Activated CD4-positive, alpha-beta T cell treated with anti-CD3 and anti-CD28 coated beads for 1 hour (primary cell): Measurements from ENCODE around the gene FGF14.
"Not testable (repeated sequence)": the region's sequence is repeated elsewhere in the genome, so short reads cannot be mapped to it uniquely, and the experiment has no call there.

Source experiments
- DNase-seq: peaks from one replicate; pipeline ENCODE4 v3.0.0-alpha.2; 2020

Gene FGF14

DNA sequence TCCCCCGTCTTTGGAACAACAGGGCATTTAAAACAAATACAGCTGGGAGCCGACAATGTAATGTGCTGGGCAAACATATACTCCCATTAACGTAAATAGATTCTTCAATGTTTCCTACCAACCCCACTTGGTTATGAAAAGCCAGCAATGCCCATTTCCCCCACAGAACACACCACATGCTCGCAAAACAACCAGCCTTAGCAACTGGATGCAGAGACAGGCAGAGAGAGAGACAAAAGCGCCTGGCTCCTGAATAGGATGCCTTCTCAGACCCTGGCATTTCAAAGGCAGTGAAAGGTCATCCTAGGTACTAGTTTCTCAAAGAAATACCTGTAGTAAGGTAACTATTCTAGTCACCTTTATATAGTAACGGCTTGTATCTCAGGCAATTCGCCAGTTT is 486.5 kb downstream of the FGF14 start:
- no peak for DNase-seq

DNA sequence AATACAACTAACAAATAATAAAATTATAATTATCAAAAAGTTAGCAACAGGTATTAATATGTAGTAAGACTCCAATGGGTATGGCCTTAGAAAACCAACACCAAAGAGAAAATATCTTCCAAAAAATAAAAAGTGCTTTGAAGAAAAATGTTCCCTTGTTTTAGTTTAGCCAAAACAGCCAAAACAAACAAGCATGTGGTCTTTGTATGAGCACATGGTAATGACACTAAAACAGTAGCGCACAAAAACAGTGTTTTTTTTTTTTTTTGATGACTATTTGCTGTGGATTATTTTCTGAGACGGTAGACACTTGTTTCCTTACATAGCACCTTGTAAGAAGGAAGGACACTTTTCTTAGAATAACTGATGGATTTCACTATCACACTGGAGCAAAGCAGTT is 490.1 kb downstream of the FGF14 start:
- no peak for DNase-seq

DNA sequence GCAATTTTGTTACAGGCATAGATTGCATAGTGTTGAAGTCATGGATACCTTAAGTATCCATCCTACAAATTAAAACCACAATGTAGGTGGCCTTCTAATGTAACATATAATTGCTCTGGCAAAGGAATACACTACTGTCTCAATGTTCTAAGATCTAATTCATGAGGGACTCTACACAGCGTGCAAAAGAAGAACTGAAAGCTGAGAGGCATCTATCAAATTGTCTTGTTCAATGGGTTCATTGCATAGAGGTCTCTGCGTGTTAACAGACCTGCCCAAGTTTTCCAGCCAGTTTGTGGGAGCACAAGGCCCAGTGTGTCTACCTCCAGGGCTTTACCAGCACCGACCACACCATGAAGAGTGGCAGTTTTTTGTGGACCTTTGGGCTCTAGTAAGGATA is 498.0 kb downstream of the FGF14 start:
- no peak for DNase-seq

DNA sequence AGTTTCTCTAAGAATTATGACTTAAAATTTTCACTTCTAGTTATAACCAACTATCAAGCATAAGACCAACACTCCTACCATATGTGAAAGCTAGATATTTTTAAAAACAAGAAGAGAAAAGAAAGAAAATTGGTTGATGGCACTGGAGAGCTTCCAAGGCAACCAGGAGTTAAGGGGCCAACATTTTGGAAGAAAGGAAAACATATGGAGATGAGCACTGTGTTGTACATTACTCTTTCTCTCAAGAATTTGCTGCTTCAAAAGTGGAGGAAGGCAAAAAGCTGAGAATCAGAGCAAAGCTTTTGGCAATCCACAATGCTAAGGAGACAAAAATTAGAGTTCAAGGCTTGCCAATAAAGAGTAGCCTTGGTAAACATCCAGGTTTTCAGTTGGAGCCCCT is 503.2 kb downstream of the FGF14 start:
- DNase-seq = no peak

DNA sequence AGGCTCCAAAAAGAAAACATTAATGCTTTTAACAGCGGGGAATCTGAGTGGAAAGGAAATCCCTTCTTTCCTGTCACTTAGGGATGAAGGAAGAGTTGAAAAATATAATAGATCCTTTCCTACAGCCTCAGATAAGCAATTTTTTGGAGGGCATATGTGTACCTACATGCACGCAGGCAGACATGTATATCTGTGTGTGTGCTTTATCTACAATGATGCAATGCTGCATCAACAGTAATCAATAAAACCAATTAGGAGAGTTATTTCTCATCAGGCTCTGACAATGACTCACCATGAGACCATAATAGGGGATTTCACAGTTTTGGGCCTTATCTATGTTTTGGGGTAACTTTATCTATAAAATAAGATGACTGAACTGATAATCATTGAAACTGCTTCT is 505.3 kb downstream of the FGF14 start:
- DNase-seq = no peak

DNA sequence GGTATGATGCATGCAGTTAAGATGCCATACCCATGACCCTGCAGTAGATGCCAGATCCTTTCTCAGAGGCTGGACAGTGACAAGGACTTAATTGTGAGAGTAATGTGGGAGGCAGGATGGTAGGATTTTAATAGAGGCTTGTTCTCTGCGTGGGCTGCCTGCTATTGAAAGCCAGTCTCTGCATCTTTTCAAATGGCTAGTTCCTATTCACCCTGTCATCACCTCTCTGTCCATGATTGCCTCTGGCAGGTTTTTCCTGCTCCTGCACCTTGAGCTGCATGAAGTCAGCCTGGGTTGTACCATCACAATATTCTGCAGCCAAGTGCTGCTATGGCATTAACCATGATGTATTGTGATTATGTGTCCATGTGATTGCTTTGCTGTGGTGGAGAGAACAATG is 508.8 kb downstream of the FGF14 start:
- DNase-seq = no peak

DNA sequence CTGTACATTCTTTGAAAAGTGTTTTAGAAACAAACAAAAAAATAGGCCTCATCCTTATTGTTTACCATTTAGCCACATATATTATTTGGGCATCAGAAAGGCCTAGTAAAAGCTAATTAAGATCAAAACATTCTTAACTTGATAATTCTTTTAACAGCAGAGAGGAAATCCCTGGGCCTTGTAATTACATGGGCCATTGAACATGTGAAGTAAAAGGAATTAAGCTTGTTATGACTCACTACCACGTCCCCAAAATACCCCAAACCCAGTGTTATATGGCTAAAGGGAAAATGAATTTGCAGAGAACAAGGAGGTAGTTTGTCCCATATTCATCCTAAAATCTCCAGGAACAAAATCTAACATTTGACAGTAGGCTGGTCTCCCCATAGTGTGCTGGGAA is 509.6 kb downstream of the FGF14 start:
- no peak for DNase-seq

DNA sequence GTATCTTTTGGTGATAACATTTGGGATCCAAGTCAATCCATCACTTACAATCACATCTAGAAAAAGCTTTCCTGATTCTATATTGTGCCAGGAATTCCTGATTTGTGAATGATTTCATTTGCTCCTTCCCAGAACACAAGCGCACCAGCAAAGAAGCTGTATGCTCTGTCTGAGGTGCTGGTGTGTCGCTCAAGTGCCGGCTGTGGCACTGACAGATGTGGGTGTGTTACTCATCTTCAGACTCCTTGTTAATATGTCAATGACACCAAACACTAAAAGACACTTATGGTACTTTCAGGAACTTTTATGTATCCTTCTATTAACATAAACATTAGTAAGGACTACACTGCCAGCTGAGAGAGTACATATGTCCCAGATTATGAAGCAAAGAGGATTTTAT is 520.3 kb downstream of the FGF14 start:
- DNase-seq = no peak

DNA sequence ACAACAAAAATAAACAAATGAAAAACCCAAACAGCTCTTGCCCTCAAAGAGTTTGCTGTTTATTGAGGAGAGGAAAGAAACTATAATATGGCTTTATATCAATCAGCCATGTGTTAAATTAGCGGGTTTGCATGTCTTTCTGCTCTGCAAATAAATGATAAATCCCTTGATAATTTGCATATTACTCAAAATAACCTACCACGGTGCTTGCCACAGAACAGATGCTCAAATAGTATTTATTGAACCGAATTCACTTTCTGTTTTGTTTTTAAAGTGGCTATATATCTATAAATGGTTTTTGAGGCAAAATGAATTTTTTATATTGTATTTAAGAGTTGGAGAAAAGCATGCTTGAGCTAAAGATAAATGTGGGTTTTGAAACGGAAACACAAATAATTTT is 521.3 kb downstream of the FGF14 start:
- DNase-seq = no peak

DNA sequence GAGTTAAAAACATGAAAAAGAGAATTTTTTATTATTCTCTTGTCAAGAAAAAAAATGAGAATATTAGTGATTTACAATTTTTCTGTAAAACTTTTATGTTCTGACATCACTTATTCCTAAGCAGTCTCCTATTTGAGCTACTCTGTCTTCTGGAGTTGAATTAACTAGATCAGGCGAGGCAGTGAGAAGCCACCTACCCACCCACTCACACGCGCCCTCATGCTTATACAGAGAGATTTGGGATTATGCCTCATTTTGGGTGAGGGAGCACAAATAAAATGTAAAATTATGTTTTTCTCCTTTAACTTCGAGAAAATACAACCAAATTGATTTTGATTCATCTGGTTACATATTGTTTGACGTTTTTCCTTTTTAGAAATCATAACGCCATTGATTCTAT is 524.9 kb downstream of the FGF14 start:
- no peak for DNase-seq

DNA sequence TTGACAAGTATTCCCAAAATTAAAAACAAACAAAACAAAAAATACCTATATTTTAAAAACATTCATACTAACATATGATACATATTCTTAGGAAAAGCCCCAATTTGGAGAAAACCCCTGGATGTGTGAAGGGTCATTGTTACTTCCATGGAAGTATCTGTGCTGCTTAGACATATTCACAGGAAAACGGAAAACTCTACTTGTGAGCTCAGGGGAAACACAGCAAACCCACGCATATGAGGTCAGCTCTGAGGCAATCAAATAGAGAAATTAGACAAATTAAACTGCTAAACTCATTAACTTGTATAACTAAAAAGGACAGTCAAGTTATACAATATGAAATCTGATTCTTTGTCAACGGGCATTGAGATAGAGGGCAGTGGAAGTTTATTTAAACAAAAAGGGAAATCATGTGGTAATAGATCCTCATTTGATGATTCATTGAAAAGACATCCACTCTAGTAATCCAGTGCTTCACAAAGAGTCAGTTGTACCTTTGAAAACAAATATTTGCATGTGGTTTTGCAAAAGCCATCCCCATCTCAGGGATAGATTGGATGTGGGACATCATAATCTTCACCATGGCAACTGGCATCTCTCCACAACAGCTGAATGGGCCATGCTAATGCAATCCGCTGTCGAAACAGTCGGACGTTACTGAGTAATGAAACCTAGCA is 526.0 kb downstream of the FGF14 start:
- no peak for DNase-seq

DNA sequence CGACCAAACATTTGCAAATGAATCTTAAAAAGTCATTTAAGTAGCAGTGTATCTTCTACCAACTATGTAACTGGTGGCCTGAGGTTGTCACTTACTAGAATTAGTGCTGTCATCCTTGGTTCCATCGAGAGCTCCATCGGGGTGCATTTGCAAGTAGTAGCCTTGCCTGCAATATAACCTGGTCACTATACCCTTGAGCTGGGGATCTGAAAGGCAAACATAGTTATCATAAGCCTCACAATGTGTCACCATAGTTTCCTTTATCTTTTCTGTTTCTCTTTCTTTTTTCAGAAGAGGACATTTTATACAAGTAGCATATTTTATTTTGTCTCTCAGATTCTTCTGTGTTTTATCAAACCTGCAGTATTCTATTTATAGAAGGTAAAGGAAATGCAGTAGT is 526.8 kb downstream of the FGF14 start:
- no peak for DNase-seq

DNA sequence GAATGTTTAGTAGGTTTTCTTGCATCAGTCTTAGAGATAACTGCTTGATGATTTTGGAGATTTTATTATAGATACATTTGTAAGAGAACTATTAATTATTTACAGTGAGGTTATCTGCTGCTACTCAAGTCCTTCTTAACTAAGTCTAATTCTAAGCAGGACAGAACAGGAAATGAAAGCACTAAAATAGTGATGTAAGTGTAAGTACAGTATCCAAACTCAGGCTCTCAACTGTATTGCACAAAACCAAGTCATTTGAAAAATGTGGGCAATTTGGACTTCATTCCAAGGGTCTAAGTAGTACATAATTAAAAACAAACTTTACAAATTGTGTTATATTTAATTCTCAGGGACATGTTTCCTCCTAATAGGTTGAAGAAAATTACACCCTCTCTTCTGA is 532.3 kb downstream of the FGF14 start:
- no peak for DNase-seq

DNA sequence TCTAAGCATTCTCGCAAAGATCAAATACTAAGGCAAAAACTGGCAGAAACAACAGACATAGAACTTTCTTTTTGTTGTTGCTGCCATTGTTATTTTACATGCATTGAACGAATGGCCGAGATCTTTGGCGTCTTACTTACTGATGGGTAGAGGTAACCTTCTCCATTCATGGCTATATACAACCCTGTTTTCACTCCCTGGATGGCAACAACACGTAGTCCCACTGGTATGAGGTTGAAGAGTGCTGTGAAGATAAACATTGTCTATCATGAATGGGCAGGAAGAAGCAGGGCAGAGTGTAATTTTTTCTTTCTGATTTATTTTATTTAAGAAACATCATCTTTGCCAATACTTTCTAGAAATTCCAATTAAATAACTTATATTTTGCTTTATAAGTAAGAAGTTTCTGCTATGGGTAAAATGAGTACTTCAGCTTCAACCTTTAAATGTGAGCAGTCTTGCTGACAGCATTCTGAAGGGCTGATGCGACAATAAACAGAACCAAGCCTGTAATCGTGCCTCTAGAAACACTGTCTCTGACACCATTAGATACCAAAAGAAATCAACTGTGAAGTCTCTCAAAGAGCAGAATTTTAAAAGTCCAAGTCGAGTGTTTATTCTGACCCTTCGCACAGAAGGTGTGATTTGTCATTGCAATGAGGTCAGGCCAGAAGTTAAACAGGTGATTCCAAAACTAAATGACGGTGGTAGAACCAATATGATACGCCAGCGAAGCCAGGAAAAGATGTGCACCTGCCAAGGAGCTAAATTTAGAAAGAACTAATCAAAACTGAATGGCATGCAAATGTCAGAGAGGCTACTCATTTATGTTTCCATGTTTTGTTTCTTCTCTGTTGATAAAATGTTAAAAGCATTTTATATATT is 533.0 kb downstream of the FGF14 start:
- no peak for DNase-seq

DNA sequence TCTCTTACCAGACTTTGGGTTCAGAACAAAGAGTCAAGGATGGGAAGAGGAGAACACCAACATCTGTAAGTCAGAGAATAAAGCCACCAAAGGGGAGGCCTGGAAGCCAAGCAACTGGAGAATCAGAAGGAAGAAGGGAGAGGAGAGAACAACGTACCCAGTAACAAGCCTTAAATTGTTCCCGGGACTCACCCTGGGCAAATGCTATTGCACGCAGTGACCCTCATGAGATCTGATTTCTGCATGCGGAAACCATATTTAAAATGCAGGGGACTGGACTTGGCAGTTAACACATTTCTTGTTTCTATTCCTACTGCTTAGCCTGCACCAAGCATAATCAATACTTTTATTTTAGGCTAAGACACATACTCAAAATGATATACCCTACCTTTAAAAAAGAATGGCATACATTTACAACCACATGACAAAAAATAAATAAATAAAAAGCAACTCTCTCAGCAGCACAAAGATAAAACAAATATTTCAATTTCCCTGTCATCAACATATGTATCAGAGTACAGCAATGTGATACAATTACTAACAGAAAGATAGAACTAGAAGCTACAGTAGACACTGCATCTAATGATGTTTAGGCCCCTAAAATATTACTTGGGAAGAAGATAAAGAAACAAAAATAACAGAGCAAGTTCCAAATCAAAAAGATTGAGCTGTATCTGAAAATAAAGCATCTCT is 534.8 kb downstream of the FGF14 start:
- DNase-seq = no peak

DNA sequence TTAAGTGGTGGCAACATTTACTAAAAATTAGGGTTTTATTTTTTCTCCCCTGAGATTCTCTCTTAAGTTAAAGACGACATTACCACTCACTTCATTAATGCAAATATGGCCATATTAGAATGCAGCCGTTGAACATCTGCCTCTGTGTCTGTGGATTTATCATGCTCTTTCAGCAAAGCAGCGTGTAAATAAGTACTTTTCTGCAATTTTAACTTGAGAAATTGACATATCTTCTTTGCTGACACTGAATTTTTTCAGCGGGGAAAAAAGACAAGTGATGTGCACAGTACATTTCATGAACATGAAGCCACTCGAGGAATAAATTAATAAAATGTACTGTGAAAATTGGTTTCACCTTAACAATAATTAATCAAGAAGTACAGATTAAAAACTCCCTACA is 543.0 kb downstream of the FGF14 start:
- DNase-seq = no peak

DNA sequence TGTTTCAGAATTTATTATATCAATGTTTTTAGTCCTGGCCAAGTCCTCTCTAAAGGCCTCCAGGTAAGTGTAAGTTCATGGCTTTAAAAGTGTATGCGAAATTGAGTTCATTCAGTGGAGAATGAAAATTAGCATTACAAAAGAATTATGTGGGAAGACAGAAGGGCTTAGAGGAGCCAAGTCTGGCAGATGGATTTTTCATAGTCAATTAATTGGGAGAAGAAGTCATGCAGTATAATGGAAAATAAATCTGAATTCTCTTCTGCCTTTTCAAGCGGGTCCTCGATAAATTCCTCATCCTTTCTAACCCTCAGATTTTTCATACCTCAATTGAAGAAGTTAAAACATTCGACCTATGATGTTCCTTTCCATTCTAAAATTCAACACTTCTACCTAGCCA is 555.1 kb downstream of the FGF14 start:
- DNase-seq = no peak

DNA sequence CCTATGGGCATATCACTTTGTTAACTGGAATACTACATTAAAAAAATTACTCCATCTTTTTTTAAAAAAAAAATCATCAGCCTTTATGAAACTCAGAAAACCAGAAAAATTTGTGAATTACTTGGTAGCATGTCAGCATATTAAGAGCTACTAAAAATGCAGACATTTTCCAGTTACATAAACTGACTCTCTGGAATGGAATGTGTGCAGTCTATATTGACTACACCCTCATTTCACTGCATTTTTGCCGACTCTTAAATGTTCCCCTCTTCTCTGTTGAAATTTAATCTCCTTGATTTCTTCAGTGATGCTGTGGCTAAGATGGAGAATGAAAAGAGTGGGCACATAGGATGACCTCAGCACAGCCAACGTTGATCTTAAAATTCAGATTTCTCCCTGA is 555.6 kb downstream of the FGF14 start:
- no peak for DNase-seq

DNA sequence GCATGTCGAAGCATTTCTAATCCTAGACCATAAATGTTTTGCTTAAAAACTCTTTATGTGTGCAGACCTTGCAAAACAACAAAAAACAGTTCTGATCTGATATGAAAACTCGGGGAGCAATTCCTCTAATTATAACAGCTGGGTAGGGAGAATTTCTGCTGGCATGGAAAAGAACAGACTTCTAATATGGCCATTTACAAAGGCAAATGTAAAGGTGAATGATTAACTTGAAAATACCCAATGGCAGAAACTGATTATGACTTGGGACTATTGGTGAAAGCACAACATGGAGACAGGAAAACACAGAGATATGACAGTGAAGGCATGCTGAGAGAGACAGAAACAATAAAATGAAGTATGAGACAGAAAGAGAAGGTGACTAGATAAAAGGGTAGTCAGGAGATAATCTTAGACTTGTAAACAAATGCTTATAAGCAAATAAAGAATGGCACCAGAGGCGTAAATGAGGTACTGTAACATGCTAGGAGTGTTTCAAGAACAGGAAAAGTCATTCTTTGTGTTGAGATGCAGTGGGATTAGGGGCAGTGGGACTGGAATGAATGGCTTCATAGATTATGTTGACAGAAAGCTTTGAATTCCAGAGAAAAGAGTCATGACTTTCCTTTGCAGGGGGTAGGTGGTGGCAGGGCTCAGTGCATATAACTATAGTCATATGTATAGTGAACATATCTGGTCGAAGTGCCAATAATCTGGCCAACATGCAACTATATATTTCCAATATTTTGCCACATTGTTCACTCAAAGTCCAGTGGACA is 556.4 kb downstream of the FGF14 start:
- no peak for DNase-seq

DNA sequence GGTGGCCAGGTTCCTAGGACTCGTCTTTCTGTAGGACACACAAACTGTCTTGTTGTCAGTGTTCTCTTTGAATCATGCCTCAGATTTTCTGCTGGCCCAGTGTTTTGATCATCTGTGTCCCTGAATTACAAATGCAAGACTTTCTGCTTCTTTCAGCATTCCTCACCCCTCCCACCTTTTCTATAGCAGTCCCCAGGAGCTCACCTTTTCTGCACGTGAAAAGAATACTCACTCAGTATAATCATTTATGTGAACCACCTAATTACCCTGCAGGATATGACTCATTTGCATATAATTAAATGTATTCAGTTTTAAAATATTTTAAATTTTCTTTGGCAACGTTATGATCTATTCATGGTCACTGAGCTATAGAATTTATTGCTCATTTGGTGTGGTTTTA is 560.1 kb downstream of the FGF14 start:
- DNase-seq = no peak

DNA sequence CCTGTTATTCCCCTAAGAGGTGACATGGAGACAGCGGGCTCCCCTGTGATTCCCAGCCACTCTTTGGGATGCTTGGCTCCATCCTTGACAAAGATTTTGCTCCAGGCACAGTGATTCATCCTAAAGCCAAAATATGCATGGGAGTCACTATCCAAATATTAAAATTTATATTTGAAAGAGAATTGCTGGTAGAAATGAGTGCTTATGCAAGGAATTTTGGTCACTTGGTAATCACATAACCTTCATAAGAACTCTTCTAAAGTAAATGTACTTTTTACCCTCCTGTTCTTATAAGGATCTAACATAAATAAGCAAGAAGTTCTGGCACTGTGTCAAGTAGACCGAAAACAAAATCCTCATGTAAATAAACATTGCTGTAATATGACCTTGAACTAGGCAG is 563.5 kb downstream of the FGF14 start:
- no peak for DNase-seq

DNA sequence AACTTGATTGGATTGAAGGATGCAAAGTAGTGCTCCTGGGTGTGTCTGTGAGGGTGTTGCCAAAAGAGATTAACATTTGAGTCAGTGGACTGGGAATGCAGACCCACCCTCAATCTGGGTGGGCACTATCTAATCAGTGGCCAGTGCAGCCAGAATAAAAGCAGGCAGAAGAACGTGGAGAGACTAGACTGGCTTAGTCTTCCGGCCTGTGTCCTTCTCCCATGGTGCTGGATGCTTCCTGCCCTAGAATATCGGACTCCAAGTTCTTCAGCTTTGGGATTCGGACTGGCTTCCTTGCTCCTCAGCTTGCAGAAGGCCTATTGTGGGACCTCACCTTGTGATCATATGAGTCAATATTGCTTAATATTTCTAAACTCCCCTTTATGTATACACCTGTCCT is 564.1 kb downstream of the FGF14 start:
- DNase-seq = not testable (repeated sequence)

DNA sequence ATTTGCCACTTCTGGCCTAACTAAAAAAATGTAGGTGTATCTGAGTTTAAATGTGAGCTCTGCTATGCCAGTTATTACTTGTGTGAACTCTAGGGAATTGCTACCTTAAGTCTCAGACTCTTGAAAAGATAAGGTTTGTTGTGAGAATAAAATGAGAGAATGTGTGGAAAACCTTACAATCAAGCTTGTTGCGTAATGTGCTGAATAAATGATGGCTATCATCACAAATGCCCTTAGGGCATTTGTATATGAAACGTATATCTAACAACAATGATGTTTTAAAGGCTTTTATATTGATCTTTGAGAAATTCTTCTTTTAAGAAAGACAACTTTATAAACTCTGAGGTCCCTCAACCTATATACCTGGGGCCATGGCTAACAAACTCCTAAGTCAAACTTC is 564.6 kb downstream of the FGF14 start:
- no peak for DNase-seq
